K562 (cell line): ENCODE measurements around the gene SMCHD1. TPM values are rescaled to one million over a fixed set of nuclear protein-coding genes. Genes with fewer than 3 reads are reported as not detected.

Experiments
- CBX3 ChIP-seq, 2 experiments: IDR thresholded peaks; 1 replicate in 1 of 2; 2 replicates in 1 of 2; pipeline ENCODE4 v1.6.1; 2012; ENCODE audit warnings: inconsistent platforms in 2 of 2, low read length in 2 of 2, borderline replicate concordance in 1 of 2, control low read depth in 1 of 2
- CEBPZ ChIP-seq: fragments of 150-350 bp; IDR thresholded peaks from 2 replicates; pipeline ENCODE4 v1.6.1; 2014; ENCODE audit warnings: low read depth, mild to moderate bottlenecking, low read length, borderline replicate concordance
- HNRNPUL1 ChIP-seq: fragments of 200-400 bp; formaldehyde crosslinking; IDR thresholded peaks from 2 replicates; pipeline ENCODE4 v1.6.1; 2017; ENCODE audit warnings: low read length
- ILF3 ChIP-seq: fragments of 450-650 bp; IDR thresholded peaks from 2 replicates; pipeline ENCODE4 v1.6.1; 2018; ENCODE audit warnings: antibody characterized with exemption, mild to moderate bottlenecking, moderate library complexity, borderline replicate concordance
- MAFF ChIP-seq: IDR thresholded peaks from 2 replicates; pipeline ENCODE4 v1.6.1; 2012; ENCODE audit warnings: low read length, improper control_type of control experiment
- MCM2 ChIP-seq: fragments of 450-650 bp; IDR thresholded peaks from 2 replicates; pipeline ENCODE4 v1.6.1; 2017; ENCODE audit warnings: low read depth, mild to moderate bottlenecking
- NCOA1 ChIP-seq: fragments of 450-650 bp; IDR thresholded peaks from 2 replicates; pipeline ENCODE4 v1.6.1; 2016; ENCODE audit warnings: low read depth
- NEUROD1 ChIP-seq: fragments of 150-350 bp; IDR thresholded peaks from 2 replicates; pipeline ENCODE4 v1.6.1; 2014; ENCODE audit warnings: borderline replicate concordance, low read length, low read depth; ENCODE audit not compliant: partially characterized antibody
- REST ChIP-seq, 2 experiments: fragments of 450-650 bp; formaldehyde crosslinking in 1 of 2; IDR thresholded peaks; 2 replicates each; pipeline versions ENCODE4 v1.4.0 to v1.6.1; 2014 to 2020; ENCODE audit warnings: mild to moderate bottlenecking in 2 of 2, borderline replicate concordance in 1 of 2, low read depth in 1 of 2
- polyA plus RNA-seq, 8 experiments: library from polyadenylated mRNA; depleted of rRNA in 4 of 8; stranded (reverse) in 5 of 8; unstranded in 3 of 8; fragments of >200 nt; fragmentation: Nextera tagmentation in 2 of 8; fragmentation: Illumina TruSeq in 1 of 8; extraction: Ambion mirVana in 2 of 8; extraction: Trizol in 1 of 8; gene quantifications; 2 replicates each; pipeline versions ENCODE4 v1.2.1 to v1.2.3, GENCODE V29; 2011 to 2014; ENCODE audit warnings: inconsistent platforms in 1 of 8, missing spikeins in 1 of 8
- total RNA-seq, 7 experiments: library from RNA; depleted of rRNA in 6 of 7; stranded (reverse); fragments of >200 nt in 6 of 7; fragmentation: Illumina TruSeq in 2 of 7; extraction: Trizol in 2 of 7; gene quantifications; 2 replicates each; pipeline versions ENCODE4 v1.2.1 to v1.2.3, GENCODE V29; 2011 to 2021; ENCODE audit warnings: low replicate concordance in 1 of 7
- TF ChIP-seq, protein P1 (sequence below): fragments of 450-650 bp; IDR thresholded peaks from 2 replicates; pipeline ENCODE4 v1.6.1; 2014; ENCODE audit warnings: low read depth, mild to moderate bottlenecking, moderate library complexity, borderline replicate concordance

SMCHD1 gene
- total and polyA plus RNA-seq, 9 of the 15 experiments (the other 6 are each of a cell fraction or from before 2014, with no cell fraction given): 6.3 to 144 (median 72.7) TPM

DNA sequence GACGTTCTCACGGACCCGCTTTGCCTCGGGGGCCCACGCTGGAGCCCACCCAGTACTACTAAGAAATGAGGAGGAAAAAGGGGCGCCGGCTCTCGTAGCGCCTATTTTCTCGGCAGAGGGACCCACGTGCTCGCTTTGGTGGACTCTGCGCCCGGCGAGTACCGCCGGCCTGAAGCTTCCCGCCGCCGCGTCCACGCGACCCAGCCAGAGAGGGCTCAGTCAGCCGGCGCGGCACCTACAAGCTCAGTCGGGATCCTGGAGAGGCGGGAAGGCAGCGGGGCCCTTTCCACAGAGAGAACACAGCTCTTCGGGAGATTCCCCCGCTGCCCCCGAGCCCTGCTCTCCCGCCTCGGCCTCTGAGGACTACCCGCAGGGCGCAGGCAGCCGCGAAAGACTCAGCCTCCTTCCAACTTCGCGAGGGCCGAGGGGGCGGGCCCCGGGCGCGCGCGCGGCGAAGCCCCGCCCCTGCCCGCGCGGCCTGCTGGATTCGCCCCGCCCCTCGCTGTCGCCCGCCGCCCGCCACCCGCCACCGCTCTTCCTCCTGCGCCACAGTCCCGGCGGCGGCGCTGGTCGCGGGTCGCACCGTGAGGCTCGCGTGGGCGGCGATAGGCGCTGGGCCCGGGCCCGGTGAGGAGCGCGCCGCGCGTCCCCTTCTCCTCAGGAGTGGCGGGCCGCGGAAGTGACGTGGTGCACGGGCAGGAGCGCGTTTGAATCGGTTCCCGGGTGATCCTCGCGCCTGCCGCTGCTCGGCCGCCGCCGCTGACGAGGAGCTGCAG, at the start of gene SMCHD1 (continued):
- TF ChIP-seq REST (IDR thresholded peaks at IDR 0.05; ENCODE audit: borderline replicate concordance) (no peak), REST (CRISPR knock-in tag; IDR thresholded peaks at IDR 0.05; ENCODE audit: low read depth) (peak; percentile 22), CBX3 (IDR thresholded peaks at IDR 0.05; ENCODE audit: borderline replicate concordance in 1 of 2, low read length in 2 of 2) (0 out of 3 replicates have a peak, but pooled peaks of 1 of the 2 experiments have one; percentile 10), ILF3 (peak; percentile 82; the same call in 1 of the 2 replicates), MCM2 (no peak), NCOA1 (peak; percentile 74; the same call in 1 of the 2 replicates), MAFF (no peak), NEUROD1 (peak; percentile 68), HNRNPUL1 (no peak), CEBPZ (no peak)
- TF ChIP-seq, protein P1, sequence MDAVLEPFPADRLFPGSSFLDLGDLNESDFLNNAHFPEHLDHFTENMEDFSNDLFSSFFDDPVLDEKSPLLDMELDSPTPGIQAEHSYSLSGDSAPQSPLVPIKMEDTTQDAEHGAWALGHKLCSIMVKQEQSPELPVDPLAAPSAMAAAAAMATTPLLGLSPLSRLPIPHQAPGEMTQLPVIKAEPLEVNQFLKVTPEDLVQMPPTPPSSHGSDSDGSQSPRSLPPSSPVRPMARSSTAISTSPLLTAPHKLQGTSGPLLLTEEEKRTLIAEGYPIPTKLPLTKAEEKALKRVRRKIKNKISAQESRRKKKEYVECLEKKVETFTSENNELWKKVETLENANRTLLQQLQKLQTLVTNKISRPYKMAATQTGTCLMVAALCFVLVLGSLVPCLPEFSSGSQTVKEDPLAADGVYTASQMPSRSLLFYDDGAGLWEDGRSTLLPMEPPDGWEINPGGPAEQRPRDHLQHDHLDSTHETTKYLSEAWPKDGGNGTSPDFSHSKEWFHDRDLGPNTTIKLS: peak; percentile 53
